Endometrium (tissue), 2 donors: ENCODE measurements around the gene PI4K2A.

Experiments
- FAIRE-seq: peaks from 2 replicates; lab custom pipeline; 2012; peaks lifted over from hg19 to GRCh38; lab: Jason Lieb, UNC
- donor health status: control.
- donor health status: control.

PI4K2A gene

GRCh38 chr10:97707134-97707861 lies 66.8 kb downstream of the PI4K2A start:
- FAIRE-seq = no peak

GRCh38 chr10:97708167-97708566 lies 67.7 kb downstream of the PI4K2A start:
- no peak for FAIRE-seq

- FAIRE-seq = peak; percentile 58
Measured at GRCh38 chr10:97708976-97709946, 68.8 kb downstream of the PI4K2A start.

GRCh38 chr10:97711640-97712572 lies 71.4 kb downstream of the PI4K2A start:
- FAIRE-seq = no peak

GRCh38 chr10:97713339-97713825 lies 72.9 kb downstream of the PI4K2A start, which contains the start of gene MARVELD1:
Gene MARVELD1 (plus strand): TSS chr10:97713730. CDS start chr10:97713877, 147 bp downstream.
- FAIRE-seq = no peak

GRCh38 chr10:97713826-97714400 lies 73.4 kb downstream of the PI4K2A start:
- FAIRE-seq = no peak

GRCh38 chr10:97714401-97715258 lies 74.2 kb downstream of the PI4K2A start:
- no peak for FAIRE-seq

GRCh38 chr10:97715259-97715874 lies 74.9 kb downstream of the PI4K2A start:
- FAIRE-seq = no peak

- FAIRE-seq = no peak
Measured at GRCh38 chr10:97717627-97718026, 77.2 kb downstream of the PI4K2A start.

- FAIRE-seq = no peak
Measured at GRCh38 chr10:97718178-97718577, 77.7 kb downstream of the PI4K2A start.

GRCh38 chr10:97718659-97719142 lies 78.2 kb downstream of the PI4K2A start:
- no peak for FAIRE-seq

GRCh38 chr10:97719602-97720001 lies 79.1 kb downstream of the PI4K2A start:
- no peak for FAIRE-seq

- FAIRE-seq = no peak
Measured at GRCh38 chr10:97721871-97722780, 81.7 kb downstream of the PI4K2A start.

- FAIRE-seq = no peak
Measured at GRCh38 chr10:97723001-97723400, 82.5 kb downstream of the PI4K2A start.

GRCh38 chr10:97724341-97724941 lies 84.0 kb downstream of the PI4K2A start:
- FAIRE-seq = no peak
